SU-DHL-6 (cell line): ENCODE results near the gene SAFB2.

ENCODE experiments used
- CTCF ChIP-seq: fragments of 200-600 bp; sonication (generic); IDR thresholded peaks from one replicate; pipeline ENCODE4 v1.5.1; 2017; ENCODE audit warnings: antibody characterized with exemption, mild to moderate bottlenecking, low read length, moderate library complexity; ENCODE audit not compliant: insufficient read depth, poor library complexity, severe bottlenecking
- EZH2phosphoT487 ChIP-seq: fragments of 200-600 bp; sonication (generic), shearing (Covaris generic); conservative IDR thresholded peaks from 2 replicates; pipeline ENCODE4 v1.6.1; 2018; ENCODE audit warnings: mild to moderate bottlenecking, antibody characterized with exemption, low read length, moderate library complexity, mixed read lengths

- TF ChIP-seq CTCF, result no peak
- TF ChIP-seq EZH2phosphoT487, result no peak
Measured at GRCh38 chr19:5592531-5593342, 29.8 kb downstream of the SAFB2 start.
